ENCODE measurements around the gene CCL5.

DNA sequence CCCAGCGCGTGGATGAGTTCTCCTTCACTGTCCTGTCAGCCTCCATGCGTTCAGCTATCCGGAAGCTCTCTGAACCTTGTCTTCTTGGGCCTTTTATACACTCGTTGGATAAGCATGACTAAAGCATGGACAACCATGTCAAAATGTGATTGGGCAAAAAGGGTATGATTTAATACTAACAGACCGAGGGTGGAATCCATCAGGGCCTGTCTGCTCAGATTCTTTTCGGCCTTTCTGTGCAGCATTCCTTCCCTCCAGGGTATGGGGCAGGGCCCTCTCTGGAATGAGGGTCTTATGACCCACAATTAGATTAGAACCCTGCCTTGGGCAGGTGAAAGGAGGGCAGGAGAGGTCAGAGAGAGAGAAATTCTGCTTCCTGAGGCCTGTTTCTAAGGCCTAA is 14.0 kb upstream of the CCL5 start:
- TF ChIP-seq POLR2AphosphoS5 (IDR thresholded peaks at IDR 0.05; ENCODE audit: low read depth, low read length) (no peak), TAF1 (IDR thresholded peaks at IDR 0.05; ENCODE audit: borderline replicate concordance, insufficient read depth, low read length) (no peak), SIN3A (IDR thresholded peaks at IDR 0.05; ENCODE audit: borderline replicate concordance, insufficient read depth, low read length) (no peak)
- TF ChIP-seq, protein P1, sequence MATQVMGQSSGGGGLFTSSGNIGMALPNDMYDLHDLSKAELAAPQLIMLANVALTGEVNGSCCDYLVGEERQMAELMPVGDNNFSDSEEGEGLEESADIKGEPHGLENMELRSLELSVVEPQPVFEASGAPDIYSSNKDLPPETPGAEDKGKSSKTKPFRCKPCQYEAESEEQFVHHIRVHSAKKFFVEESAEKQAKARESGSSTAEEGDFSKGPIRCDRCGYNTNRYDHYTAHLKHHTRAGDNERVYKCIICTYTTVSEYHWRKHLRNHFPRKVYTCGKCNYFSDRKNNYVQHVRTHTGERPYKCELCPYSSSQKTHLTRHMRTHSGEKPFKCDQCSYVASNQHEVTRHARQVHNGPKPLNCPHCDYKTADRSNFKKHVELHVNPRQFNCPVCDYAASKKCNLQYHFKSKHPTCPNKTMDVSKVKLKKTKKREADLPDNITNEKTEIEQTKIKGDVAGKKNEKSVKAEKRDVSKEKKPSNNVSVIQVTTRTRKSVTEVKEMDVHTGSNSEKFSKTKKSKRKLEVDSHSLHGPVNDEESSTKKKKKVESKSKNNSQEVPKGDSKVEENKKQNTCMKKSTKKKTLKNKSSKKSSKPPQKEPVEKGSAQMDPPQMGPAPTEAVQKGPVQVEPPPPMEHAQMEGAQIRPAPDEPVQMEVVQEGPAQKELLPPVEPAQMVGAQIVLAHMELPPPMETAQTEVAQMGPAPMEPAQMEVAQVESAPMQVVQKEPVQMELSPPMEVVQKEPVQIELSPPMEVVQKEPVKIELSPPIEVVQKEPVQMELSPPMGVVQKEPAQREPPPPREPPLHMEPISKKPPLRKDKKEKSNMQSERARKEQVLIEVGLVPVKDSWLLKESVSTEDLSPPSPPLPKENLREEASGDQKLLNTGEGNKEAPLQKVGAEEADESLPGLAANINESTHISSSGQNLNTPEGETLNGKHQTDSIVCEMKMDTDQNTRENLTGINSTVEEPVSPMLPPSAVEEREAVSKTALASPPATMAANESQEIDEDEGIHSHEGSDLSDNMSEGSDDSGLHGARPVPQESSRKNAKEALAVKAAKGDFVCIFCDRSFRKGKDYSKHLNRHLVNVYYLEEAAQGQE (IDR thresholded peaks at IDR 0.05; ENCODE audit: insufficient read depth in 1 of 2, low read depth in 2 of 2, low read length in 2 of 2) = no peak

Measured in PFSK-1 (cell line).